Epithelial cell of proximal tubule (primary cell): ENCODE results near the gene SLC44A2. TPM values are rescaled to one million over a fixed set of nuclear protein-coding genes. Genes with fewer than 3 reads are reported as not detected.

Source experiments
- DNase-seq: peaks from one replicate; pipeline ENCODE4 v3.0.0-alpha.2; 2011; ENCODE audit warnings: low read depth
- H3K4me3 ChIP-seq: 2 replicates; pipeline ENCODE4 v1.5.1; 2011; ENCODE audit warnings: low read depth, mild to moderate bottlenecking, low read length
- total RNA-seq: library from RNA; depleted of rRNA; stranded (reverse); fragments of >200 nt; gene quantifications from 2 replicates; pipeline ENCODE4 v1.2.3, GENCODE V29; 2015
- TF ChIP-seq, protein P1 (sequence below): conservative IDR thresholded peaks from 2 replicates; pipeline ENCODE4 v1.5.1; 2012; ENCODE audit warnings: low read depth, mild to moderate bottlenecking, low read length

SLC44A2 gene
- total RNA-seq, 1 donor from 2014 or later: 48.5 TPM

DNA sequence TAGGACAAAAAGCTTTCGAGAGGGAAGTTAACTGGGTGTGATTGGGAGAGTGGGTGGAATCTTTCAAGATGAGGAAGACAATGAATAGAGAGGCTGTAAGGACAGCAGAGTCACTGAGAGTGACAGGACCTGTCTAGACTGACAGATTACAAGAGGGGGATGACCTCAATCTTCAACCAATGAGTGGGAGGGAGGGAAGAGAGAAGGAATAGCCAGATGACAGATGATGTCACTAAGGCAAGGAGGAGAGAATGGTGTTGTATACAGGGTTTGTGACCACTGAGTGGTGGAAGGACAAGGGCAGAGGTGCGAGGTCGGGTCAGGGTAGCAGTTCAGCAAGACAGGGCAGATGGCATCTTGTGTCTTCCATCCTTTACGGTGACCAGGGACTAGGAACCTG, 23.0 kb downstream of the SLC44A2 start:
- TF ChIP-seq, protein P1, sequence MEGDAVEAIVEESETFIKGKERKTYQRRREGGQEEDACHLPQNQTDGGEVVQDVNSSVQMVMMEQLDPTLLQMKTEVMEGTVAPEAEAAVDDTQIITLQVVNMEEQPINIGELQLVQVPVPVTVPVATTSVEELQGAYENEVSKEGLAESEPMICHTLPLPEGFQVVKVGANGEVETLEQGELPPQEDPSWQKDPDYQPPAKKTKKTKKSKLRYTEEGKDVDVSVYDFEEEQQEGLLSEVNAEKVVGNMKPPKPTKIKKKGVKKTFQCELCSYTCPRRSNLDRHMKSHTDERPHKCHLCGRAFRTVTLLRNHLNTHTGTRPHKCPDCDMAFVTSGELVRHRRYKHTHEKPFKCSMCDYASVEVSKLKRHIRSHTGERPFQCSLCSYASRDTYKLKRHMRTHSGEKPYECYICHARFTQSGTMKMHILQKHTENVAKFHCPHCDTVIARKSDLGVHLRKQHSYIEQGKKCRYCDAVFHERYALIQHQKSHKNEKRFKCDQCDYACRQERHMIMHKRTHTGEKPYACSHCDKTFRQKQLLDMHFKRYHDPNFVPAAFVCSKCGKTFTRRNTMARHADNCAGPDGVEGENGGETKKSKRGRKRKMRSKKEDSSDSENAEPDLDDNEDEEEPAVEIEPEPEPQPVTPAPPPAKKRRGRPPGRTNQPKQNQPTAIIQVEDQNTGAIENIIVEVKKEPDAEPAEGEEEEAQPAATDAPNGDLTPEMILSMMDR: no peak
- no peak for DNase-seq
- H3K4me3 ChIP-seq: no peak overlapping the region

DNA sequence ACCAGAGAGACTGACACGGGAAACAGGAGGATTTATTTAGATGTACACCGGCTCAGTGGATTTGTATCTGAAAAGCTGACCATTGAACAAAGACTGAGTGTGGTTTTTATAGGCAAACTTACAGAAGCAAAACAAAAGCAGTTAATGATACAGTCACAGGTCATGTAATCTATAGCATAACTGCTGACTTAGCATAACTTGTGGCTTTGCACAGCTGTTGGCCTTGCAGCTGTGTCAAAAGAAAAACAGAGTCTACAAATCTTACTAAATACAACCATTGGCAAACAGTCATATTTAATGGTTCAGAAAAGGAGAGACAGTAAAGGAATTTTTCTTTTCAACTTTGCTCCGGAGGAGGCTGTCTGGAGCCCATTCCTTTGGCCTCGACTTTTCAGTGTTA, 26.5 kb downstream of the SLC44A2 start:
- no peak overlapping the region for H3K4me3 ChIP-seq
- DNase-seq: no peak
- TF ChIP-seq, protein P1: no peak

DNA sequence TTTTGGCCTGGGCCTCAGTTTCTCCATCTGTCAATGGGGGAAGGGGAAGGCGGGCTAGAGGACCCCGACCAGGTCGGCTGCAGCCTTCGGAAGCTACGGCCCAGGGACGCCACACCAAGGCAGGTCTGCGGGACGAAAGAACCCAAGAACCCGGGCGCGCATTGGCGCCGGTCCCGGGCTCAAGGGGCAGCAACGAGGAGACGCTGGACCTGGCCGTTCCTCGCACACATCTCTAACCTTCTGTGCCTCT, 28.1 kb downstream of the SLC44A2 start:
- peak overlapping the region; percentile 83 for H3K4me3 ChIP-seq

DNA sequence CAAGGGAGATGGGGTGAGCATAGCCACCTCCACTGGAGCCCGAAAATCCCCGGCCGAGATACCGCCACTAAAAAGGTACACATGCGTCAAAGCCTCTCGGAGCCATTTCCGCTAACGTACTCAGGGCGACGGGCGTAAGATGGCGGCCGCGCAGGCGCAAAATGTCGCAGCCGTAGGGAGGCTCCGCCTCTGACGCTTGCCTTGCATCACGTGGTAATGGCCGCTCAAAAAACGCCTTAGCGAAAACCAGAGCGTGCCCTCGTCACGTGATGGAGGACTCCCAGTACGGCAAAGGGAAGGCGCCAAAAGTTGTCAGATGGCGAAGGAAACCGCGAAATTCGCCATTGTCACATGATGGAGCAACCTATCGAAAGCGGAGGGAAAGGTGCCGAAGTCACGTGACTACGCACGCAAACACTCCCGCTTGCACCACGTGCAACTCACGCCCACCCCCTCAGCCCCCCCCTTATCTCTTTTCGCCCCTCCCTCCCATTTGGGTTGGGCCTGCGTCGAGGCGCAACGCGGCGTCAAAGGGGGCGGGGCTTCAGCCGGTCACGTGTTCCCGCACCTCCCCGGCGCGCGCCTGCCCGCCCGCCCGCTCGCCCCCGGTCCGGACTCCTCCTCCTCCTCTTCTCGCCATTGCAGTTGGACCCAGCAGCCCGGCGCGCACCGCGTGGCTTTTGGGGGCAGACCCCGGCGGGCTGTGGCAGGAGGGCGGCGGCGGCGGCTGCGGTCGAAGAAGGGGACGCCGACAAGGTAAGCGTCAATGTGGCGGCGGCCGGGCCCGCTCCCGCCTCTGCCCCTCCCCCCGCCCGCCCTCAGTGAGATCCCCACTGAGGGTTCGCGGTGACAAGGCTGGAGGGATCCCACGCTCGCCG, 28.6 kb downstream of the SLC44A2 start, which contains the start of gene ILF3:
Gene ILF3, plus strand, starts transcription at position 615 of the 878 bp plus-strand sequence. CDS start 16,260 bp downstream, outside the sequence.
- TF ChIP-seq, protein P1: no peak
- peak within 1 kb of the TSS; percentile 83 for H3K4me3 ChIP-seq
- DNase-seq: peak; percentile 99

More for the DNA sequence above, 28.1 kb downstream of the SLC44A2 start:
- TF ChIP-seq, protein P1: no peak
- DNase-seq: no peak

DNA sequence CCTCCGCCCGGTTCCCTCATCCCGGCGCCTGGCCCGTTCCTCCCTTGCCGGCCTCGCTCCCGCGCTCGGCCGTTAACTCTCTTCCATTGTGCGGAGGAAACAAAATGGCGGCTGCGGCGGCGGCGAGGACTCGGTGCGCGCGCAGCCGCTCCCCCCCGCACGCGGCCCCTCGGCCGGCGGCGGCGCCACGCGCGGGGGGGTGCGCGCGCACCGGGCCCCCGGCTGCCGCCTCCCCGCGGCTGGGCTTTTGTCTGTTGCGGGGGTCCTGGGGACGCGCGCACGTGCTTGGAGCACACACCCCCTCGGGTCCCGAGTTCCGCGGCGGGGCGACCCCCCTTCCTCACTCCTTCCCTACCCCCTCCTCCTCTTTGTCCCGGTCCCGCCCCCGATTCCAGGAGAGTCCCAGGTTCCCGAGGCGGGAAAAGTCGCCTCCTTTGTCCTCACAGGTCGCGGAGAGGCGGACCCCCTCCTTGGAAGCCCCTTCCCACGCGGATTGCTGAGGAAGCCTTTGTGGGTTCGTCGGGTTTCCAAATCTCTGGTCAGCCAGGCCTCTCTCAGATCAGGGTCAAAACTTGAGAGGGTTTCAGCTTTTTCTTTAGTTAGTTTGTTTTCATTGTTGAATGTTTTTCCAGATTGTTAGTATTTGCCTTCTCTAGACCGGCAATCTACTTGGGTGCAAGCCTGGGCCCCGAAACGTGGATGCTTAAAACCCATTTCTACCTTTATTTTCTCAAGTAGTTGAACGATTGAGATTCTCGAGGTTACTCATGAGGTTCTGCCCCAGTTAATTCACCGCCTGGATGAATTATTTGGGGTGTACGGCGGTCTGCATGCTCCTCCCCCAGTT, 29.5 kb downstream of the SLC44A2 start:
- peak overlapping the region; percentile 83 for H3K4me3 ChIP-seq
- TF ChIP-seq, protein P1: no peak
- DNase-seq: no peak

DNA sequence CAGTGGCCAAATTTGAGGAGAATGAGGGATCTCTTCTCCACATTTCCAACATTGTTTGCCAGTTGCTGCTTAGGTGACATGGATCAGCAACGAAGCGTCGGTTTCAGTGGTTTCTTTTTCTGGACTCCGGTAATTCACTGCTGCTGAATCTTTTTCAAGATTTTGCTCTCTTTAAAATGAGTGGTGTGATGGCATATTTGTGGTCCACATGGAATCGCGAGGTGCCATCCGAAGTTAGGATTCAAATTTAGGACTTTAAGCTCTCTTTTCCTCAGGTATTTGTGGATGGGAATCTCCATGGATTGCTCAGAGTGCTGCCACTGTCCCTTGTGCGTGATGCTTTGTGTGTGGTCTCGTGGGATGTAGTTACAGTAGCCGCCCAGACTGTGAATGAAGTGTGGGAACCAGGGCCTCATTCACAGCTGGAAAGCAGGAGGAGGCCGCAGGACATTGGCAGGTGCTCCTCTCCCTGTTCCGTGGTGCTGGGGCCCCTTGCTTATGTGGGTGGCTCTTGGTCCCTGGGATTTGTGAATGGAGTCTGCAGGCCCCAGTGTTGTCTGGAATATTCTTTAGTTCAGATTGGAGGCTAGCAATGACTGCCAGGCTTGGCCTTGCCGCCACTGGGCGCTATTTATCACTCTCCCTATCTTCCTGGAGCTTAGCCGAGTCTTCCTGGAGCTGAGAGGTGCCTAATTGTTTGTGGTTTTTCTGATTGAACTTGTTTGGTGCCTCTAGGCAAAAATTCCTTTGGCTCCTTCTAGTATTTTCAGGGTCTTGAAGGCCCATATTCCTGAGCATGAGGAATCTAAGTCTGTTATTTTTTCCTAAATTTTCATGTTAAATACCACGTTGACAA, 30.3 kb downstream of the SLC44A2 start:
- no peak for DNase-seq
- peak overlapping the region; percentile 83 for H3K4me3 ChIP-seq
- TF ChIP-seq, protein P1: peak; percentile 23
